NCI-H774 (cell line): ENCODE results near the gene MSL2.
"Not testable (repeated sequence)": the region's sequence is repeated elsewhere in the genome, so short reads cannot be mapped to it uniquely, and the experiment has no call there.

Source experiments
- DNase-seq: peaks from one replicate; lab custom pipeline; 2025; lab: John Stamatoyannopoulos, UW

The MSL2 gene

GRCh38 chr3:136141891-136142290, 54.2 kb downstream of the MSL2 start:
- no peak for DNase-seq

DNA sequence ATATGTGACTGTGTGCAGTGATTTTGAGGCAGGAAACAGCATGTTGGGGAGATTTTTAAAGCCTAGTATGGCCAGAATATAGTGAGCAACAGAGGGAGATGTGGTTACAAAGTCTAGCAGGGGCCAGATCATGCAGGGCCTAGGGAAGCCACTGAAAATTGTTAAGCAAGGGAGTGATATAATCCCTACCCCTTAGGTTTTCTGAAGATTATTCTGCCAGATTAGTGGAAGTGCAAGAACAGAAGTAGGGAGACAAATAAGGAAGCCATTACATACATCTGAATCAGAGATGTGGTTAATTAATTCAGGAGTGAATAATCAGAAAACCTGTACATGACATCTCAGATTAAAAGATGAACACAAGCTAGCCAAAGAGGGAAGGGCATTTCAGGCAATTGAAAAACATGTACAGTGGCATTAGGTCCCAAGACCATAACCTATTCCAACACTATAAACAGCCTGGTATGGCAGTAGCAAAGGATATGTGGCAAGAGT, 54.8 kb downstream of the MSL2 start:
- DNase-seq = no peak

GRCh38 chr3:136136454-136136853, 59.7 kb downstream of the MSL2 start:
- DNase-seq = no peak

DNA sequence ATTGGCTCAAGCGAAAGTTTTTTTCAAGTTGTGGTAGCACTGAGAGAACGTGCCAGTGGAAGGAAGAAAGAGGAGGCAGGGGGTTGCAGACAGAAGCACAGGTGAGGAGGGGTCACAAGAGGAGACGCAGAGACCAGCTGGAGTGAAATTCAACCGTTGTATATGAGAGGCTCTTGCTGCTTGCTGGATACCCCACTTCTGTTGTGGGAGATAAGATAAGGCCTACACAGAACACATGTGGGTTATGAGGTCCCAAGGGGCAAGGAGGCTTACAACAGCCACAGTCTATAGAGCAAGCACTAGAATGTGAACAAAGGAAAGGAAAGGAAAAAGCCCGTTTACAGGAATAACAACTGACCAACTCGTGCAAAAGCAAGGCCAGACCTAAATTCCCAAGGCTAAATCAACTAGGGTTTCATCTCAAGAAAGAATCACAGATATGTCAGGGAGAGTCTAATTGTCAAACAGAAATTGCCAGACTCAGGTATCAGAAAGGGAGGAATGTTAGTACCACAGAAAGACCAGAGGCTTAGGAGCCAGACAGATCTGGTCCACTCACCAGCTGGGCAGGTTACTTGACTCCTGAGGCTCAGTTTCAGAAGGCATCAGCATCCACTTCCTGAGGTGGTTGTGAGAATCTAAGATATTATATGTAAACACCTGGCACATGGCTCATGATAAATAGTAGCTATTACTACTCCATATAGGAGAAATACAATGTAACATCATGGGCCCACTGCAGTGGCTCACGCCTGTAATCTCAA, 60.9 kb downstream of the MSL2 start:
- DNase-seq = no peak

- no peak for DNase-seq
These were observed 62.0 kb downstream of the MSL2 start for GRCh38 chr3:136134091-136134490.

- DNase-seq = not testable (repeated sequence)
These were observed 64.5 kb downstream of the MSL2 start for GRCh38 chr3:136131647-136132046.

- no peak for DNase-seq
These were observed 74.1 kb downstream of the MSL2 start for GRCh38 chr3:136122006-136122405.

- DNase-seq = no peak
These were observed 75.5 kb downstream of the MSL2 start for GRCh38 chr3:136120373-136121348.

- DNase-seq = not testable (repeated sequence)
These were observed 76.4 kb downstream of the MSL2 start for GRCh38 chr3:136119783-136120182.

- not testable (repeated sequence) for DNase-seq
These were observed 76.8 kb downstream of the MSL2 start for GRCh38 chr3:136119332-136119731.

DNA sequence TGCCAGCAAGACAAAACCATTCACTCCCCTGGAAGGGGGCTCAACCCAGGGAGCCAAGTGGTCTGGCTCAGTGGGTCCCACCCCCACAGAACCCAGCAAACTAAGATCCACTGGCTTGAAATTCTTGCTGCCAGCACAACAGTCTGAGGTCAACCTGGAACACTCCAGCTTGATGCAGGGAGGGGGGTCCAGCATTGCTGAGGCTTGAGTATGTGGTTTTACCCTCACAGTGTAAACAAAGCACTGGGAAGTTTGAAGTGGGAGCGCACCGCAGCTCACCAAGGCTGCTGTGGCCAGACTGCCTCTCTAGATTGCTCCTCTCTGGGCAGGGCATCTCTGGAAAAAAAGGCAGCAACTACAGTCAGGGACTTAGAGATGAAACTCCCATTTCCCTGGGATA, 81.7 kb downstream of the MSL2 start:
- DNase-seq = no peak

GRCh38 chr3:136110481-136110880, 85.7 kb downstream of the MSL2 start:
- DNase-seq = no peak

DNA sequence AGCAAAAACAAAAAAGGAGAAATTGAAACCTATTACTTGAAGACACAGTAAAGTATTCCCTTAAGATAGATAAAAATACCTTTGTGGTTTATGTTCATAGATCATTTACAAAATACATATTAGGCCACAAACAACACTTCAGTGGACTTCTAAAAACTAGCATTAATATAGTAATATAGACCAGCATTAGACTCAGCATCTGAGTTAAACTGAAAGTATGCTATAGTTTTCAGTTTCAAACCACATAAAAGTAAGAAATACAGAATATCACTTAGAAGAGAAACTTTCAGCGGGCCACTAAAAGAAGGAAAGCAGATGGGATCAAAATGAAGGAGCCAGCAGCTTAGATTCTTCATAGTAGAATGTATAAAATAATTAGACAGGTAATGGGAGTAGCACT, 86.6 kb downstream of the MSL2 start:
- no peak for DNase-seq

GRCh38 chr3:136106101-136106500, 90.0 kb downstream of the MSL2 start:
- no peak for DNase-seq

- no peak for DNase-seq
These were observed 91.1 kb downstream of the MSL2 start for GRCh38 chr3:136105044-136105443.
